Endothelial cell (in vitro differentiated cells): ENCODE results near the gene CCDC60. TPM values are rescaled to one million over a fixed set of nuclear protein-coding genes. Genes with fewer than 3 reads are reported as not detected.

ENCODE experiments used
- DNase-seq: peaks from one replicate; pipeline ENCODE4 v3.0.0; 2021; ENCODE audit warnings: low spot score
- H3K27ac Mint-ChIP-seq: one replicate; pipeline ENCODE4 v1.8.0; 2021; ENCODE audit warnings: mixed read lengths, inconsistent platforms; ENCODE audit not compliant: unreplicated experiment
- H3K27me3 Mint-ChIP-seq: one replicate; pipeline ENCODE4 v1.8.0; 2021; ENCODE audit warnings: mild to moderate bottlenecking, moderate library complexity, mixed read lengths, inconsistent platforms; ENCODE audit not compliant: unreplicated experiment
- H3K36me3 Mint-ChIP-seq: one replicate; pipeline ENCODE4 v1.8.0; 2021; ENCODE audit warnings: mild to moderate bottlenecking, low read depth, mixed read lengths, inconsistent platforms; ENCODE audit not compliant: unreplicated experiment
- H3K4me1 Mint-ChIP-seq: one replicate; pipeline ENCODE4 v1.8.0; 2021; ENCODE audit warnings: mild to moderate bottlenecking, mixed read lengths, inconsistent platforms; ENCODE audit not compliant: unreplicated experiment
- H3K4me3 Mint-ChIP-seq: one replicate; pipeline ENCODE4 v1.8.0; 2021; ENCODE audit warnings: mild to moderate bottlenecking, mixed read lengths, inconsistent platforms; ENCODE audit not compliant: unreplicated experiment
- H3K9me3 Mint-ChIP-seq: one replicate; pipeline ENCODE4 v1.8.0; 2021; ENCODE audit warnings: mixed read lengths, inconsistent platforms; ENCODE audit not compliant: unreplicated experiment
- CTCF ChIP-seq: fragments of 200-600 bp; sonication (generic); IDR thresholded peaks from one replicate; pipeline ENCODE4 v1.5.0; 2021; ENCODE audit warnings: antibody characterized with exemption; ENCODE audit not compliant: unreplicated experiment
- total RNA-seq: library from RNA; stranded (reverse); fragmentation: NEBNext Ultra II Directional; extraction: Animal tissue kit (Norgen Biotek cat#: 25700); gene quantifications from one replicate; pipeline ENCODE4 v1.2.1, GENCODE V29; 2021; ENCODE audit not compliant: unreplicated experiment

The CCDC60 gene
- total RNA-seq, 1 donor from 2014 or later, result 1.9 TPM

DNA sequence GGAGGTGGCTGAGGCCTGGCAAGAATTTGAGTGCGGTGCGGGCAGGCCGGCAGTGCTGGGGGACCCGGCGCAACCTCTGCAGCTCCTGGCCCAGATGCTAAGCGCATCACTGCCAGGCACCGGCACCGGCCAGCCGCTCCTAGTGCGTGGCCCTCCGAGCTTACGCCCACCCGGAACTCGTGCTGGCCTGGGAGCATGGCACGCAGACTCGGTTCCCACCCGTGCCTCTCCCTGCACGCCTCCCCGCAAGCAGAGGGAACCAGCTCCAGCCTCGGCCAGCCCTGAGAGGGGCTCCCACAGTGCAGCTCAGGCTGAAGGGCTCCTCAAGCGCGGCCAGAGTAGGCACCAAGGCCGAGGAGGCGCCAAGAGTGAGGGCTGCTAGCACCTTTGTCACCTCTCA, 63.7 kb downstream of the CCDC60 start:
- DNase-seq, result no peak
- no peak for TF ChIP-seq CTCF
- no peak overlapping the region for H3K27ac Mint-ChIP-seq
- peaks cover 19% of the 10 kb centered on the region for H3K36me3 Mint-ChIP-seq
- peaks cover 5% of the 10 kb centered on the region for H3K27me3 Mint-ChIP-seq
- H3K4me3 Mint-ChIP-seq, result peak overlapping the region; percentile 24
- peaks cover 5% of the 10 kb centered on the region for H3K9me3 Mint-ChIP-seq
- peaks cover 20% of the 10 kb centered on the region for H3K4me1 Mint-ChIP-seq

GRCh38 chr12:119399301-119399700, 64.8 kb downstream of the CCDC60 start:
- DNase-seq, result no peak
- H3K4me1 Mint-ChIP-seq, result peaks cover 9% of the 10 kb centered on the region
- TF ChIP-seq CTCF, result no peak
- H3K27ac Mint-ChIP-seq, result no peak overlapping the region
- H3K9me3 Mint-ChIP-seq, result peaks cover 5% of the 10 kb centered on the region
- no peak overlapping the region for H3K4me3 Mint-ChIP-seq
- peaks cover 19% of the 10 kb centered on the region for H3K36me3 Mint-ChIP-seq
- peaks cover 5% of the 10 kb centered on the region for H3K27me3 Mint-ChIP-seq

- peaks cover 3% of the 10 kb centered on the region for H3K4me1 Mint-ChIP-seq
- no peak for DNase-seq
- no peaks in the 10 kb centered on the region for H3K27me3 Mint-ChIP-seq
- no peak overlapping the region for H3K4me3 Mint-ChIP-seq
- no peaks in the 10 kb centered on the region for H3K9me3 Mint-ChIP-seq
- peaks cover 4% of the 10 kb centered on the region for H3K36me3 Mint-ChIP-seq
- no peak for TF ChIP-seq CTCF
- H3K27ac Mint-ChIP-seq, result no peak overlapping the region
Measured at GRCh38 chr12:119406308-119406707, 71.8 kb downstream of the CCDC60 start.

- peaks cover 6% of the 10 kb centered on the region for H3K4me1 Mint-ChIP-seq
- DNase-seq, result no peak
Measured at GRCh38 chr12:119406811-119407210, 72.3 kb downstream of the CCDC60 start.

GRCh38 chr12:119409043-119409442, 74.5 kb downstream of the CCDC60 start:
- Mint-ChIP-seq H3K4me1 (peaks cover 11% of the 10 kb centered on the region), H3K36me3 (no peaks in the 10 kb centered on the region), H3K4me3 (no peak overlapping the region), H3K27ac (no peak overlapping the region), H3K27me3 (no peaks in the 10 kb centered on the region), H3K9me3 (no peaks in the 10 kb centered on the region)
- no peak for DNase-seq
- TF ChIP-seq CTCF, result no peak

More at GRCh38 chr12:119406811-119407210, 72.3 kb downstream of the CCDC60 start:
- Mint-ChIP-seq H3K36me3 (no peaks in the 10 kb centered on the region), H3K9me3 (no peaks in the 10 kb centered on the region), H3K4me3 (no peak overlapping the region), H3K27me3 (no peaks in the 10 kb centered on the region), H3K27ac (no peak overlapping the region)
- TF ChIP-seq CTCF, result no peak
